ENCODE measurements around the gene RAPGEF1. TPM values are rescaled to one million over a fixed set of nuclear protein-coding genes. Genes with fewer than 3 reads are reported as not detected.

Gene RAPGEF1
- total and polyA plus RNA-seq, 7 donors = 14.4 to 58.2 (median 45.3) TPM

DNA sequence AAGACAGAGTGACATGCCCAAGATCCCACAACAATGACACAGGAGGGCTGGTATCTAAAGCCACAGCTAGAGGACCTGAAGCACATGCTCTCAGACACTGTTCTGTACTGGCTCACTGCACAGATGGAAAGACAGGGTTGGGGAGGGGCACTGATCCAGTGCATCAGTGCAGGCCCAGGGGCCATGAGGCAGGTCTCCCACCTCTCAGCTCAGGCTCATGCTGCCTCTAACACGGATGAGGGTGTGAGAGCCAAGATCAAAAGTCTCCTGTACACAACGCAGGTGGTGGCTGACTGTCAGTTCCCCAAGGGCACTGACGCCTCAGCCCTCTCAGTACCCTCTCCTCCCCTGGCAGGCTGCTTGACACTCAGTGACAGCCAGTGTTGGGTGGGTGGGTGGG lies 10.9 kb downstream of the RAPGEF1 start:
- Histone ChIP-seq H3K9me3 (no peaks in the 10 kb centered on the region), H3K4me3 (no peak overlapping the region), H3K27me3 (no peaks in the 10 kb centered on the region), H3K36me3 (no peaks in the 10 kb centered on the region), H3K4me1 (peaks cover 0 to 69% (median 65%) of the 10 kb centered on the region in 4 donors), H3K27ac (peak overlapping the region in 3 of 4 donors; percentile 51 to 58 (median 54))
- DNase-seq = no peak
- WGBS, 2 donors = 14 to 26% methylated on average over 3 of the region's 3 CpGs
- TF ChIP-seq POLR2AphosphoS5 (IDR thresholded peaks at IDR 0.05) (no peak), POLR2A (IDR thresholded peaks at IDR 0.05) (no peak), EP300 (IDR thresholded peaks at IDR 0.05) (no peak)
- TF ChIP-seq, protein P1, sequence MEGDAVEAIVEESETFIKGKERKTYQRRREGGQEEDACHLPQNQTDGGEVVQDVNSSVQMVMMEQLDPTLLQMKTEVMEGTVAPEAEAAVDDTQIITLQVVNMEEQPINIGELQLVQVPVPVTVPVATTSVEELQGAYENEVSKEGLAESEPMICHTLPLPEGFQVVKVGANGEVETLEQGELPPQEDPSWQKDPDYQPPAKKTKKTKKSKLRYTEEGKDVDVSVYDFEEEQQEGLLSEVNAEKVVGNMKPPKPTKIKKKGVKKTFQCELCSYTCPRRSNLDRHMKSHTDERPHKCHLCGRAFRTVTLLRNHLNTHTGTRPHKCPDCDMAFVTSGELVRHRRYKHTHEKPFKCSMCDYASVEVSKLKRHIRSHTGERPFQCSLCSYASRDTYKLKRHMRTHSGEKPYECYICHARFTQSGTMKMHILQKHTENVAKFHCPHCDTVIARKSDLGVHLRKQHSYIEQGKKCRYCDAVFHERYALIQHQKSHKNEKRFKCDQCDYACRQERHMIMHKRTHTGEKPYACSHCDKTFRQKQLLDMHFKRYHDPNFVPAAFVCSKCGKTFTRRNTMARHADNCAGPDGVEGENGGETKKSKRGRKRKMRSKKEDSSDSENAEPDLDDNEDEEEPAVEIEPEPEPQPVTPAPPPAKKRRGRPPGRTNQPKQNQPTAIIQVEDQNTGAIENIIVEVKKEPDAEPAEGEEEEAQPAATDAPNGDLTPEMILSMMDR (IDR thresholded peaks at IDR 0.05) = no peak
- intact Hi-C loops (cut with DNase I) = no loop called here

DNA sequence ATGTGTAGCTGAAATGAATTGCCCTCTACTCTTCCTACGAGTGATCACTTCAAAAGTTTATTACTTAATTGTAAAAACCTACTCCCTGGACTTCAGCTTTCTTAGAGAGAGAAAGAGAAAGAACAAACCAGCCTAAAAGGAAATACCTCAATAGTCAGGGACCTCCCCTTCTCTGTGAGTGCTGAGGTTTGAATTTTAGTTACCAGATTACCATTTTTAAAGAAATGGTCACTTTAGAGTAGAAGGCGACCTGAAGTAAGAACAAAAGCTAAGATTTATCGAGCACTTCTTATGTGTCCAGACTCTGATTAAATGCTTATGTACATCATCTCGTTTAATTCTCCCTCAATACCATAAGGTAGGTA lies 11.3 kb downstream of the RAPGEF1 start:
- no peaks in the 10 kb centered on the region for H3K27me3 ChIP-seq
- H3K27ac ChIP-seq = peak overlapping the region in 3 of 4 donors; percentile 51 to 58 (median 54)
- H3K4me3 ChIP-seq = no peak overlapping the region
- DNase-seq = no peak
- intact Hi-C loops (cut with DNase I) = no loop called here
- no peaks in the 10 kb centered on the region for H3K9me3 ChIP-seq
- no peaks in the 10 kb centered on the region for H3K36me3 ChIP-seq
- no peak for TF ChIP-seq EP300 (IDR thresholded peaks at IDR 0.05)
- TF ChIP-seq POLR2A (IDR thresholded peaks at IDR 0.05) = no peak
- TF ChIP-seq, protein P1 (IDR thresholded peaks at IDR 0.05) = no peak
- no peak for TF ChIP-seq POLR2AphosphoS5 (IDR thresholded peaks at IDR 0.05)
- H3K4me1 ChIP-seq = peaks cover 0 to 69% (median 65%) of the 10 kb centered on the region in 4 donors
- WGBS, 2 donors = 34 to 42% methylated on average over 4 of the region's 4 CpGs

DNA sequence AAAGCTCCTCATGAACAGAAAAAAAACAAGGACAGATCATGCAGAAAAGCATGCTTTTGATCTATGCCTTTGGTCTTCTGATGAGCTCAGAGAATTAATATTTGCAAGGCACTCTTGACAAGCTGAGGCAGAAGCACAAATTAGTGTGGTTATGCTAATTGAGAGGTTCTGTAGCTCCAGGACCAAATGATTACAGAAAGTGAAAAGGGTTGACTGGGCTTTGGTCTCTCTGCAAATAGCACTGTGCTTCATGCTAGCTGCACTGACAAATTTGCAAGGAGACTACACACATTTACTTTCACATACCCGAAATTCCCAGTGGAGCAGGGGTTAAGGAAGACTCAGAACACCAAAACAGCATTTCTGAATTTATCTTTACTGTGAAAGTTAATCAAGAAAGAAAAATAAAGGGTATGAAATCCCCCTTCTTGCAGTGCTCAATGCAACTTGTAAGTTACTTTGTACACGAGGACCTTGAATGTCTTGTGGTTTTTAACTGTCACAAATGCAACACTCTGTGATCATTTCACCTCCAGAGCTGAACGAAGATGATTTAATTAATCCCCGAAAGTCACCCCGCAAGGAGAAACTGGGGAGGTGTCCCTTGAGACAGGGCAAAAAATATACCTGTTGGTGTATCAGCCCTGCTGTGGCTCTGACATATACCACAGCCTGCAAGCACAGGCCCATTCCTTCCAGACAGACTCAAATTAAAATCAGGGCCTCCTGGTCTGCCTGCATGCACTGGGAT lies 11.9 kb downstream of the RAPGEF1 start:
- intact Hi-C loops (cut with DNase I) = no loop called here
- no peaks in the 10 kb centered on the region for H3K36me3 ChIP-seq
- no peaks in the 10 kb centered on the region for H3K9me3 ChIP-seq
- TF ChIP-seq POLR2AphosphoS5 (IDR thresholded peaks at IDR 0.05) (no peak), POLR2A (IDR thresholded peaks at IDR 0.05) (no peak), EP300 (IDR thresholded peaks at IDR 0.05) (no peak)
- TF ChIP-seq, protein P1 (IDR thresholded peaks at IDR 0.05) = no peak
- peak overlapping the region; percentile 43 to 58 (median 52) for H3K27ac ChIP-seq
- no peaks in the 10 kb centered on the region for H3K27me3 ChIP-seq
- 30 to 52% methylated on average over 5 of the region's 5 CpGs for WGBS, 2 donors
- DNase-seq = no peak
- H3K4me1 ChIP-seq = peaks cover 0 to 67% (median 63%) of the 10 kb centered on the region in 4 donors
- no peak overlapping the region for H3K4me3 ChIP-seq

DNA sequence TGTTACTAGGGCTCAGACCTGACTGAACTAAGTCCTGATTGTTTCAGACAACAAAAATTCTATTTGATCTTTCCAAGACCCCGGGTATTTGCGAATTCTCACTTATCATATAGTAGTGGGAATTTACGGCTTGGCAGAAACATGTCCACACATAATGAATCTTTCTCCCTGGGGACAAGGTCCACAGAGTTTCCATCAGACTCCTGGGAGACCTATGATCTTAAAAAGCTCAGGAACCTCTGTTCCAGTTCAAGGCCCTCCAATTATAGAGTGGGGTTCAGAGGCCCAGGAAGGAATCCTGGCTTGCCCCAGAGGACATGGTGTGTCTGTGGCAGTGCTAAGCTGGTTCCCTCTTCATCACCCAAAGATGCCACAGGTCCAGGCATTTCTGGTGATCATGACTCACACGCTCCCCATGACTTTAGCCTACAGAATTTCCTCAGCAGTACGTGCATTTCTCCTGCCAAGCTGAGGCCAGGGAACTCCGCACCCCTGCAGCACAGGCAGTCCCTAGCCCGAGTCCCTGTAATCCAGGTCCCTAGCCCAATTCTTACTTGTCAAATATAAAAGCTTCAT lies 12.6 kb downstream of the RAPGEF1 start:
- TF ChIP-seq POLR2AphosphoS5 (IDR thresholded peaks at IDR 0.05) = peak in 1 of 4 donors; percentile 61
- TF ChIP-seq, protein P1 (IDR thresholded peaks at IDR 0.05) = no peak
- peak in 1 of 4 donors; percentile 65 for TF ChIP-seq EP300 (IDR thresholded peaks at IDR 0.05)
- Histone ChIP-seq H3K4me1 (peaks cover 0 to 67% (median 61%) of the 10 kb centered on the region in 4 donors), H3K4me3 (no peak overlapping the region), H3K27me3 (no peaks in the 10 kb centered on the region), H3K36me3 (no peaks in the 10 kb centered on the region), H3K9me3 (no peaks in the 10 kb centered on the region), H3K27ac (peak overlapping the region; percentile 43 to 58 (median 52))
- DNase-seq = peak; percentile 75
- intact Hi-C loops (cut with DNase I) = no loop called here
- WGBS, 2 donors = 61 to 63% methylated on average over 7 of the region's 7 CpGs

Data from sigmoid colon (tissue), 7 donors.